NK-92 (cell line): ENCODE data around the gene GALNT18.

Source experiments
- DNase-seq: peaks from one replicate; lab custom pipeline; 2025; ENCODE audit not compliant: unreplicated experiment; lab: John Stamatoyannopoulos, UW

GALNT18 gene

DNA sequence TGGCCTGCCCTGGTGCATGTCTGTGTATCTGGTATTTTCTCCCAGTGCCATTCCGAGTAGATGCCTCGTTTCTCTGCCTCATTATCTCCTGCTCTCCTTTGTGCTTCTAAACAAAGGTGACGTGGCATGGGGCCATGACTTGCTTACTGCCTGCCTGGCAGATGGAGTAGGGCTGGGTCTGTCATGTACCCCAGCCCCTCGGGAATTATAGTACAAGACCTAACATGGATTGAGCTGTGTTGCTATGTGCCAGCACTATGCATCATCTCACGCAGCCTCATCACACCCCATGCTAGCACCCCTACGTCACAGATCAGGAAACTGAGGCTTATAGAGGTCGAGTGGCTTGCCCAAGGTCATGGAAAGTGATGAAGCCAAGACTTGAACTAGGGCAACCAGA, 88.1 kb downstream of the GALNT18 start:
- no peak for DNase-seq

GRCh38 chr11:11533057-11533456, 88.7 kb downstream of the GALNT18 start:
- DNase-seq: no peak

DNA sequence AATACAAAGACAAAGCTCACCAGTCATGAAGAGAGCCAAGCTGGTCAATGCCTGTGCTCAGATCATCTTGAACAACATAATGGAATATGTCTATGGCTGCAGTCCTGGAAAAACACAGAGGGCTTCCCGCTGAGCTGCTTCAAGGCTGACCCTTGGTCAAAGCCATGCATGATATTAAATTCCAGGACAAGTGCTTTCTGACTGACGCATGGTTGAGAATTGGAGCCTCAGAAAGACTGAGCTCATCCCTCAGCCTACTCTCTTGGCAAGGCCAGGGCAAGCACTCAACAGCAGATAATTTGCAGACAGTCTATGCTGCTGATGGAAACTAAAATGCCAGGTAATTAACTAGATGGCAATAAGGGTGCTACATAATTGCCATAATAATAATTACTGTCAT, 89.2 kb downstream of the GALNT18 start:
- DNase-seq: no peak

DNA sequence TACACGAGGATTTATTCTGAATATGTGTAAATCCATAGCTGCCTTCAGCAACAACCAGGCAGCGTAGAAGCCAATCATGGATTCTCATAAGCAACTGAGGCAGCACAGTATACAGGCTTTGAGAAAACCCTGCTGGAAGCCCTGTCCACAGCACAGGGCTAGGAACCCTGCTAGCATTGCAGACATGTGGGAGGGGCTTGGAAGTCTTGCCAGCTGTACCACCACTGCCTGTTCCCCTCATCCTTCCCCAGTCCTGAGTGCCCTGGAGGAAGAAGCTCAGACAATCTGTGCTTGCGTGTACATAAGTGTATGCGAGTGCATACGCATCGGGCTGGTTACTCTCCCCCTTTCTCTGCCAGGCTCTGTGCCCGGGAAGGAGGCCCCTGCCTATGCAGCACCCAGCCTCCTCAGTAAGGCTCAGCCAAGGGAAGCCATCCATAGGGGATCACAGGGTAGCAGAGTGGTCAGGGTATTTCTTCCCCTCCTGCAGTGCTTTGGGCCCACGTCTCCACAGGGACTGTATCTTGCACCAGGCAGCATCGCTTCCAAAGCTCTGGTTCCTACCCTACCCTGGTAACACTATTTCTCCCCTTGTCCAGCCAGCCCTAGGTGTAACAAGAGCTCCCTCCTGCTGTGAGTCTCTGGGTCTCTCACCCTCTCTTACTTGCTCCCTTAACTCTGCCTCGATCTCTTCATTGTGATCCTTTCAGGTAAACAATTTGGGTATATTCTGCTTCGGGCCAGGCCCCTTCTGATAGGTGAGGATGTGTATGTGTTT, 90.5 kb downstream of the GALNT18 start:
- no peak for DNase-seq

DNA sequence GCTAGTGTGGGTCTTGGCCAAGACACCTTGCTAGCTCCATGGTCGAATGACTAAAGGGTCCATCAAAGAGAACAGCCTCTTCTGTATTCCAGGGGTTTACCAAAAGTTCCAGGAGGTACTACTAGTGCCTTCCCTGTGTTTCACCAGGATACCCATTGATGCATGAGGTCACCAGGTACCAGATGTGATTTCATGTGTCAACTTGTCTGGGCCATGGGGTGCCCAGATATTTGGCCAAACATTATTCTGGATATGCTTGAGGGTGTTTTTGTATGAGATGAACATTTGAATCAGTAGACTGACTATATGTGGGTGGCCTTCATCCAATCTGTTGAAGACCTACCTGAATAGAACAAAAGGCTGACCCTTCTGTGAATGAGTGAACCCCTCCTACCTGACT, 92.8 kb downstream of the GALNT18 start:
- no peak for DNase-seq

- no peak for DNase-seq
Measured at GRCh38 chr11:11525283-11525682, 96.5 kb downstream of the GALNT18 start.

DNA sequence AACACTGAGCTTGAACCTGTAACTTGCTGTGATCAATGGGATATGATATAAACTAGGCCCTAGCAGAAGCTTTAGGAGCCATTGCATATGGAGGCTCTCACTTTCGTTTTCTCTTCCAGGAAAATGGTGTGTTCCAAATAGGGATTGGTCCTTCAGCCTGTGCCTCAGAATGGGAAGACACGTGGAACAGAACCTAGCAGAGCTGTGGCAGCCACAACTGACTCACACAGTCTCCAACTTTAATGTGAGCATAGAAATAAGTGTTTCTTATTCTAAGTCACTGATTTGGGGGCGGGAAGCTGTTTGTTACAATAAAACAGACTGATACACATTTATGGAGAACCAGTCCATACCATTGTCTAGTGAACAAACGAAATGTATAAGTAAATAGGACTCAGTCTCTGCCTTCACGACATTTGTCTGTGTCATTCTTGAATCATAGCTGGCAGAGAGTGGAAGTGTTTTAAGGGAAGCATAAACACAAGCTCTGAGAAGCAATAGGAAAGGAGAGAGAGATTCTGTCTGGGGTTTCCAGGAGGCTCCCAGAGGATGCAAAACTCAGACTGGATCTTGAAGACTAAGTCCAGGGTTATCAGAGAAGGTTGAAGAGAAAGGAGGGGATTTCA, 97.3 kb downstream of the GALNT18 start:
- DNase-seq: no peak

DNA sequence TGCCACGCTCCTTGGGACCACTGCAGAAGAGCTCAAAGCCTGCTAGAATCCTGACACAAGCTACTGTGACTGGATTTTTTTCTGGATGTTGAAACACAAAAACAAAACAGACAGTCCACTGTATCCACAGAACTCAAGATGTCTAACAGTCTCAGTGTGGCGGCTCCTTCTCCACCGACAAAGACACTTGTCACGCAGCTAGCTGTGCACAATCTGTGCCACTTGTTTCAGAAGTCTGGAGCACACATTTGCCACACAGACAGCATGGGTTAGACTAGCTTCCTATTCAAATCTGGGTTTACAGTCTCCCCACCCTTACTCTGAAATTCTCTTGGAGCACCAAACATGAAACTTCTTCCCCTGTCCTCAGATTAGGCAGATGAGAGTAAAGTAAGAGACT, 99.2 kb downstream of the GALNT18 start:
- DNase-seq: no peak

DNA sequence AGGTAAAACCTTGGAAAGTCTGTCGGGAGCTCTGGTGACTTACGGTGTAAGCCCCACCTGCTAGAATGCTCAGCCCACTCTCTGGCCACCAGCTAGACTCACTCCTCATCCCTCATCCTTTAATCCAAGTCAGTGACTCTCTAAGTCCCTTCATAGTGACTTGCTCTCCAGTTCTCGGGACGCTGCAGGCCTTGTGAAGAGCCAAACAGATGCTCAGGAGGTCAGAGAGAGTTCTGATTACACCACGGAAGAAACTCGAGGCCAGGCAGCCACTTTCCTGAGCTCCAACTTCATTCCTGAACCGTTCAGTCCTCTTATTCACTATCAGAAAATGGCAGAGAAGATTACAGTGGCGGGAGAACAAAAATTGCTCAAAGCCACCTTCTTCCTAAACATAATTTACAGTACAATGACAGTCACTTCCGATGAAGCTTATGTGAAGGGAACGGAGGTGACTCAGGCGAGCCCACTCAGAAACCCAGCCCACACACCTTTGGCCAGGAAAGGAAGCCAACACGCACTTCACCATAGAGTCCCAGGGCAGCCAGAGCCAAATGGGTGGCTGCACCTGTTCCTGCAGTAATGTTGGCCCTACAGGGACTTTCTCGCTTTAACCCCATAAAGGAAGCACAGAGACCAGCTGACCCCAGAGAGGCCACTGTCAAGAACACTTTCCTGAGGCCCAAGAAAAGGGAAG, 100.4 kb downstream of the GALNT18 start:
- no peak for DNase-seq

GRCh38 chr11:11520231-11521015, 101.4 kb downstream of the GALNT18 start:
- DNase-seq: no peak

GRCh38 chr11:11519184-11519583, 102.6 kb downstream of the GALNT18 start:
- DNase-seq: no peak

- no peak for DNase-seq
Measured at GRCh38 chr11:11514246-11514645, 107.6 kb downstream of the GALNT18 start.

- DNase-seq: no peak
Measured at GRCh38 chr11:11513422-11513821, 108.4 kb downstream of the GALNT18 start.

GRCh38 chr11:11512929-11513328, 108.9 kb downstream of the GALNT18 start:
- DNase-seq: no peak

DNA sequence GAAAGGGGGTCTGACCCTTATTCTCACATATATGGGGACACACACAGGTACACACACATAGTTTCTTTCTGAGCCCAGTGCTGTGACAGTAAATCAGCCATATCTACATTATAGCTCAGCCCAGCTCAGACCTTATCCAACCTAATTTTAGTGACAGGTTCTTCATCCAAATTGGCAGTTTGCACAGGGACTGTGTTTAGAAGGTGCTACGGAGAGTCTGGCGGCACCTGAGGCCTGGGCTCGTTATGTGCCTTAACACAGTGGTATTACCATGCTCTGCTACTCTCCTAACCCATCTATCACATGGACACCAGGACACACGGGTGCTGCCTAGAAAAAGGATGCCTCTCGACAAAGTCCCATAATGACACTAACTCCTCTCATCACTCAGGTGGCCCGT, 109.3 kb downstream of the GALNT18 start:
- DNase-seq: no peak

DNA sequence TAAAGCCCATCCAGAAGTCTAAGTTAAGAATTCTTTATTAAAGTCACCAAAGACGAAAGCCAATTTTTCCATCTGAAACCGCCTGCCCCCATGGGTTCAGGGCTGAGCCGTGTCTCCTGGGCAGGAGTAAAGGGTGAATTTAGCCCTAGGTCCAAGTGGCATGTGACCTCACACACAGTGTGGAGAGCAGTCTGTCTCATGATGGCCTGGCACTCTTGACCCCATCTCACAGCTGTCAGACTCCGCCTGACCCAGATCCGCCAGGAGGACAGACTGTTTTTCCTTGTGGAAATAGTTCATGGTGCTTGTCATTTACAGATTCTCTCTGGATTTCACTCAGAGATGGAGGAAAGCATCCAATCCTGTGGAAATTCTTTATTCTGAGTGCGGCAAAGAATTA, 109.7 kb downstream of the GALNT18 start:
- no peak for DNase-seq

DNA sequence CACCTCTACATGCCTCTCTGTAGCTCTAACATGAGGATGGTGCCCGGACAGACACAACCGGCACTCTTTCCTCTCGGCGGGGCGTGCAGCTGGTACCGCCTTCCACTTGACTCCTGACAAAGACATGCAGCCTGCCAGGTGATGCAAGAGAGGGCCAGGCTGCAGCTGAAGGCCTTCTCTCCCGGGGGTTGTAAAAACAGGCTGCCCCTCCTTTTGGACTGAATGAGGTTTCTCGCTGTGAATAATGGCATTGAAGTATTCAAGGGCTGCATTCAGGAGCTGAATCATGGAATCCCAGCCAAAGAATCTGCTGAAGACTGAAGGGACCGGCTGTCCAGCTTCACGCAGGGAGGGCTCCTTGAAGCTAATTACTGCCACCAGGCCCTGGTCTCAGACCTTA, 110.9 kb downstream of the GALNT18 start:
- DNase-seq: no peak

- no peak for DNase-seq
Measured at GRCh38 chr11:11505692-11506091, 116.1 kb downstream of the GALNT18 start.

DNA sequence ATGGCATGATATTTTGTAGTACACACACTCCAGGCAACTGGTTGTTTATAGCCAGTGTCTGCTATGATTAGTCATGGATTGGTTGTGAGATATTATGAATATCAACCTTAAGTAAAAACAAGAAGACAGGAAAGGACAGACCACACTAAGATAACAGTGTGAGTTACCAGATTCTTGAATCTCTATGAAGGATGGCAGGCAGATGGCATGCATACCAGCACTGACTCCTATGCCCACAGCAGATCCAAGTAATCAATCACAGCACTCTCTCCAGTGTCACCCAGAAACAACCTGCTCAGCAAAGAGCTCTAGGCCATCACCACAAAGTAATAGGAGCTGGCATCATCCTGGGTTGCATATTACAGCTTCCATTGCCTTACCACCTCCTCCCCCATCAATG, 116.6 kb downstream of the GALNT18 start:
- no peak for DNase-seq

GRCh38 chr11:11504071-11504470, 117.7 kb downstream of the GALNT18 start:
- no peak for DNase-seq

GRCh38 chr11:11502263-11502861, 119.4 kb downstream of the GALNT18 start:
- DNase-seq: no peak
